Measurements from ENCODE around the gene ANKS1A. TPM values are rescaled to one million over a fixed set of nuclear protein-coding genes. Genes with fewer than 3 reads are reported as not detected.
A peak's percentile ranks its signal among the peaks of the same experiment; 100 is the strongest.

ANKS1A gene
- total and polyA plus RNA-seq, 2 of the 4 experiments (the other 2 are of a cell fraction) = 7.2 to 7.5 TPM

GRCh38 chr6:35054743-35055130 is 165.7 kb downstream of the ANKS1A start:
- H4K8ac ChIP-seq (ENCODE audit: low read depth in 2 of 2, low read length in 2 of 2) = no peak overlapping the region
- peak overlapping the region; percentile 62 for H2AK9ac ChIP-seq (replicated peaks; ENCODE audit: low read depth, low read length, poor library complexity)
- no peaks in the 10 kb centered on the region for H3K27me3 ChIP-seq (ENCODE audit: control insufficient read depth, insufficient read depth, low read length)
- no peak overlapping the region for H3K4me2 ChIP-seq (ENCODE audit: low read depth, low read length)
- no peak overlapping the region for H3K18ac ChIP-seq (ENCODE audit: low read depth, low read length)
- no peak overlapping the region for H2BK120ac ChIP-seq (ENCODE audit: low read depth, low read length)
- H3K79me1 ChIP-seq (ENCODE audit: low read depth in 1 of 2, low read length in 2 of 2) = peaks cover 0 to under 1% of the 10 kb centered on the region in 2 experiments; a peak in 1 of 4 replicates
- no peak overlapping the region for H2BK20ac ChIP-seq (ENCODE audit: low read depth, low read length)
- no peak overlapping the region for H2AFZ ChIP-seq (replicated peaks; ENCODE audit: low read length, poor library complexity)
- peaks cover 6% of the 10 kb centered on the region for H4K20me1 ChIP-seq (ENCODE audit: insufficient read depth, low read length)
- in situ Hi-C loops (cut with MboI; ENCODE audit: low sequenced_read_pairs) = no loop called here
- POLR2A ChIA-PET (ENCODE audit: unreplicated experiment) = no interaction called here
- dilution Hi-C loops (cut with HindIII; ENCODE audit: low sequenced_read_pairs, unreplicated experiment) = no loop called here
- DNase-seq = no peak
- peaks cover 12% of the 10 kb centered on the region for H3K36me3 ChIP-seq (ENCODE audit: control insufficient read depth, insufficient read depth, low read length)
- no peak overlapping the region for H3K23ac ChIP-seq (ENCODE audit: low read depth, low read length)
- BruUV-seq (replicated peaks) = no TSS peak
- H3K56ac ChIP-seq (ENCODE audit: extremely low read depth, insufficient read depth, low read length) = no peak overlapping the region
- H3K27ac ChIP-seq (ENCODE audit: insufficient read depth, low read length) = no peak overlapping the region
- intact Hi-C loops (cut with micrococcal nuclease) = loop anchor here (5.0 kb wide), 1 partner anchor 37 kb away; no protein-coding TSS in a partner anchor
- H2AK5ac ChIP-seq (ENCODE audit: low read depth, low read length) = no peak overlapping the region
- TF ChIP-seq MAZ (IDR thresholded peaks at IDR 0.05; ENCODE audit: borderline replicate concordance, low read depth, low read length) (no peak), FOS (IDR thresholded peaks at IDR 0.05; ENCODE audit: low read depth, low read length) (no peak), NFE2L2 (IDR thresholded peaks at IDR 0.05; ENCODE audit: low read depth, low read length) (no peak), USF2 (IDR thresholded peaks at IDR 0.05; ENCODE audit: low read depth, low read length) (no peak), RCOR1 (IDR thresholded peaks at IDR 0.05; ENCODE audit: insufficient replicate concordance, low read length) (no peak), RAD21 (IDR thresholded peaks at IDR 0.05; ENCODE audit: low read length) (no peak), MXI1 (IDR thresholded peaks at IDR 0.05; ENCODE audit: borderline replicate concordance, low read depth, low read length) (no peak), SMC3 (IDR thresholded peaks at IDR 0.05; ENCODE audit: low read depth, low read length) (no peak), MAFK (IDR thresholded peaks at IDR 0.05; ENCODE audit: low read depth, low read length) (no peak)
- H4K91ac ChIP-seq (ENCODE audit: insufficient read depth, low read depth, low read length) = no peak overlapping the region
- H3K4me1 ChIP-seq (ENCODE audit: control insufficient read depth, insufficient read depth, low read length) = peaks cover 15% of the 10 kb centered on the region
- H4K5ac ChIP-seq (ENCODE audit: low read depth, low read length) = no peak overlapping the region
- no peak overlapping the region for H2BK5ac ChIP-seq (ENCODE audit: low read depth, low read length, poor library complexity, severe bottlenecking)
- H3K14ac ChIP-seq (replicated peaks; ENCODE audit: low read depth, low read length) = no peak overlapping the region
- no peak overlapping the region for H3K4ac ChIP-seq (ENCODE audit: low read depth, low read length)
- CTCF ChIA-PET = no interaction called here
- H2BK15ac ChIP-seq (ENCODE audit: low read depth, low read length) = no peak overlapping the region
- no peaks in the 10 kb centered on the region for H3K9me3 ChIP-seq (ENCODE audit: control insufficient read depth, insufficient read depth, low read length)
- no peak overlapping the region for H3K4me3 ChIP-seq (ENCODE audit: insufficient read depth, low read depth, low read length)
- no peak overlapping the region for H3K9ac ChIP-seq (ENCODE audit: low read depth, low read length)
- ATAC-seq (ENCODE audit: low read depth) = no peak
- WGBS, 2 experiments (ENCODE audit: extremely low coverage in 2 of 2, insufficient read length in 1 of 2) = no CpG with 5 or more reads among the region's 1 CpG
- peaks cover 13% of the 10 kb centered on the region for H3K9me1 ChIP-seq (ENCODE audit: insufficient read depth, low read length)

Data from IMR-90 (cell line).